AG10803 (cell line): ENCODE results near the gene TNRC6C.
A peak's percentile ranks its signal among the peaks of the same experiment; 100 is the strongest.

ENCODE experiments used
- DNase-seq: peaks from one replicate; pipeline ENCODE4 v3.0.0; 2010; ENCODE audit warnings: low read depth
- H3K4me3 ChIP-seq: 2 replicates; pipeline ENCODE4 v1.5.1; 2011; ENCODE audit warnings: mild to moderate bottlenecking, low read length, control low read depth
- CTCF ChIP-seq: conservative IDR thresholded peaks from 2 replicates; pipeline ENCODE4 v1.5.1; 2011; ENCODE audit warnings: mild to moderate bottlenecking, low read length, control low read depth, inconsistent platforms

Gene TNRC6C

GRCh38 chr17:78013683-78014467 is 55.4 kb downstream of the TNRC6C start:
- no peak overlapping the region for H3K4me3 ChIP-seq
- DNase-seq: peak; percentile 81
- TF ChIP-seq CTCF: peak; percentile 92

- DNase-seq: no peak
- no peak for TF ChIP-seq CTCF
- no peak overlapping the region for H3K4me3 ChIP-seq
These were observed 56.1 kb downstream of the TNRC6C start for GRCh38 chr17:78014646-78015045.

- H3K4me3 ChIP-seq: no peak overlapping the region
- DNase-seq: no peak
- TF ChIP-seq CTCF: no peak
These were observed 58.3 kb downstream of the TNRC6C start for GRCh38 chr17:78016852-78017251.

- DNase-seq: peak; percentile 63
- peak; percentile 72 for TF ChIP-seq CTCF
- H3K4me3 ChIP-seq: no peak overlapping the region
These were observed 61.0 kb downstream of the TNRC6C start for GRCh38 chr17:78019367-78019975.

- H3K4me3 ChIP-seq: no peak overlapping the region
- no peak for TF ChIP-seq CTCF
- no peak for DNase-seq
These were observed 61.6 kb downstream of the TNRC6C start for GRCh38 chr17:78019976-78020716.

- no peak overlapping the region for H3K4me3 ChIP-seq
- peak; percentile 54 for DNase-seq
- no peak for TF ChIP-seq CTCF
These were observed 62.2 kb downstream of the TNRC6C start for GRCh38 chr17:78020717-78021108.
